HPDE6-E6E7 (cell line): ENCODE measurements around the gene SNAPC2.
"Not testable (repeated sequence)": the region's sequence is repeated elsewhere in the genome, so short reads cannot be mapped to it uniquely, and the experiment has no call there.

Source experiments
- DNase-seq: peaks from one replicate; pipeline ENCODE4 v3.0.0; 2011; ENCODE audit warnings: missing footprints; ENCODE audit errors: extremely low spot score

Gene SNAPC2

DNA sequence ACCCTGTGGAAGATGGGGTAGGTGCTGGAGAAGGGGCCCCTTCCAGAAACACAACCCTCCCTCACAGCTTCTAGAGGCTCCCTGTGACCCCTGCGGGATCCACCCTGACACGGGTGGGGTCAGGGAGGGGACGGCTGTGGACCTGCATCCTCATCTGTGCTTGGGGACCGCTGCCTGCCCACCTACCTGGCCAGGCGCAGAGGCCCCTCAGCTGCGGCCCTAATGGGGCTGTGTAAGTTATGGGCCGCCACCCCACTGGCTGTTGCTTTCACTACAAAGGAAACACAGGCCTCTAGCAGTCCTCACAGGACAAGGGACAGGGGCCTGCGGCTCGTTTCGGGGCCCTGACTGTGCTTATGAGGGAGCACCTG, 12.8 kb downstream of the SNAPC2 start:
- DNase-seq: no peak

DNA sequence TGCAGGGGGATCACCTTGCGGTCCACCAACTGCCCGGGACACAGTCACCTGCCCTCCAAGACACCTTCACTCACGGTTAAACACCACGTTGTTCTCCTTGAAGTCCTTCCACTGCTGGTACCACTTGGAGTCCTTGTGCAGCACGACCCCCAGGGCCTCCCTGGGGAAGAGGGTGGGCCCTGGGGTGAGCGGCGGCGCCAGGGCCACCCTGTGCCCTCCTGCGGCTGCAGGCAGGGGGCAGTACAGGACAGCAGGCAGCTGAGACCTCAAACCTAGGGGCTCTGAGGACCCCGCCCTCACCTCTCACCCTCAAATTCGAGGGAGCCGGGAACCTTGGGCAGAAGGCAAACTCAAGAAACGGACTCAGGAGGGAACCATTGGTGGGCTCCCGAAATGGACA, 13.3 kb downstream of the SNAPC2 start:
- no peak for DNase-seq

DNA sequence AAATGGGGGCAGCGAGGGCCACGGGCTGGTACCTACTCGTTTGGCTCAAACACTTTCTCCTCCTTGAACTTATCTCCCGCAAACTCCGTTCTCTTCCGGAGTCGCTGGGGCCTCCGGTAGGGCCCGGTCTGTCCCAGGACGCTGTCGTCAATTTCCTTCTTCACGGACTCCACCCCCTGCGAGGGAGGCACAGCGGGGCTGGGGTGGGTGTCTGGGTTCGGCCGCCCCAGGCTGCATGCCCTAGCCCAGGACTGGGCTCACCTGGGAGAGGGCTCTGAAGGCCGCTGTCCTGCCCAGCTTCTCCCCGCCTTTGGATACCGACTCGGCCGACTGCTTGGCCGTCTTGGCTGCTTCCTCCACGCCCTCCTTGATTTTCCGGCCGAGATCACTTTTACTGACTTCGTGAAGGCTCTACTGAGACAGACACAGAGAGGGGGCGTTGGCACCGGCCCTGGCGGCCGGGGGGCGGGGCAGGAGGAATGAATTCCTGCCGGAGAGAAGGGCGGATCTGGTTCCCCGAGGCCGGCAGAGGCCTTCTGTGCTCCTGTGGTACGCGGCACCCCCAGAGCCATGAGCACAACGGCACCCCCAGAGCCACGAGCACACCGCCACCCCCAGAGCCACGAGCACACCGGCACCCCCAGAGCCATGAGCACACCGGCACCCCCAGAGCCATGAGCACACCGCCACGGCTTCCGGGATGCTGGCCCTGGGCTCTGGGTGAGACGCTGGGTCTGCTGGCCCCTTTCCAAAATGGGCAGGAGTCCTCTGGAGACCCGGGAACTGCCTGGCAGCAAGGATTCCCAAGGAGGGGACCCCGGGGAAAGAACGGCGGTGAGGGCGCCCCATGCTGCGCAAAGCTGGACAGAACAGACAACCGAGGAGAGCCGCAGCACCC, 13.9 kb downstream of the SNAPC2 start:
- DNase-seq: no peak

DNA sequence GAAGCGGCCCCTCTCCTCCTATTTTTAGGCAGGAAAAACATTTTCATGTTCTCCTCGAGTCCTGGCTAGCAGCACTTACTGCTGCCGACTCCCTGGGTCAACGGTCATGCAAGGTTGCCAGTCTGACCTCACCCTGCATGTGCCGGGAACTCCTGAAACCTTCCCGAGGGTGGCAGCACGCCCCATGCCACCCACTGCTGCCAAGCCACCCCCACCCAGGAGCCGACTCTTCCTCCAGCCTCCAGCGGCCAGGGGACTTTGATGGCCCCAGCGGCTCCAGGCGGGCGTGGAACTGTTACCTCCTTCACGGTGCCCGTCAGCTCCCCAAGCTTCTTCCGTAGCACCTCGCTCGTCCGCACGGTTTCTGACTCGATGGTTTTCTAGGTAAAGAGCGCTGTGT, 14.6 kb downstream of the SNAPC2 start:
- DNase-seq: no peak

DNA sequence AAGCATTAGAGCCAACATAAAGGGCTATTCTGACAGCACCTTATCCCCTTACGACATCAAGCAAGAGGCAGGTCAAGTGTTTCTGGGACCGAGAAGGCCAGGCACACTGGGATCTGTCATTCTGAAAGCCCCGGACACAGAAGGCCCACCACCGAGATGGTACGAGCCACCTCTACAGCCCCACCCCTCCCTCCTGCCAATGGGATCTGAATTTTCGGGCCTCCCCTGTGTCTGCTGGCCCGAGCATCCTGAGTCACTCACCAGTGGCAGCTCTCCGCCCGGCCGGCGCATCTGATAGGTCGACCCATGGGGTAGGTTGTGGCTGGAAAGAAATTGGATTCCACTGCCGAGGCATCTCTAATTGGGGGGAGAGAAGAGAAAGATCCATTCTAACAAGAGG, 20.7 kb downstream of the SNAPC2 start:
- DNase-seq: no peak

DNA sequence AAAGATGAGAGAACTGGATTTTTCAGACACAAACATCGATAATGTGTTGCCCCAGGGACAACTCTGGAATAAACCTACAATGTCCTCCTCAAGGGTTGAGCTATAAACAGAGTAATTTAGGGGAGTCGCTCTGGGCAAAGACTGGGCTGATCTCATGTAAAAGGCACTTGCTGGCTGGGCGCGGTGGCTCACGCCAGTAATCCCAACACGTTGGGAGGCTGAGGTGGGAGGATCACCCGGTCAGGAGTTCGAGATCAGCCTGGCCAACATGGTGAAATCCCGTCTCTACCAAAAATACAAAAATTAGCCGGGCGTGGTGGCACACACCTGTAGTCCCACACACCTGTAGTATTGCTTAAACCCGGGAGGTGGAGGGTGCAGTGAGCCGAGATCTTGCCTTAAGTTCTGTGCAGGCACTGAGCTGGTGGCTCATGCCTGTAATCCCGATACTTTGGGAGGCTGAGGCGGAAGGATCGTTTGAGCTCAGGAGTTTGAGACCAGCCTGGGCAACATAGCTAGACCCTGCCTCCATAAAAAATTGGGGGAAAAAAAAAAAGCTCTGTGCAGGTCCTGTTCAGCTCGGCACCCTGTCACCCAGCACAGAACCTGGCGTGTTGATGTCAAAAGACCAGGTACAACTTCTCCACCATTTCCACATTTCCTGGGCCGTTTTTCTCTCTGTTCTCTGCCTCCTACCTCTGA, 21.9 kb downstream of the SNAPC2 start:
- no peak for DNase-seq

DNA sequence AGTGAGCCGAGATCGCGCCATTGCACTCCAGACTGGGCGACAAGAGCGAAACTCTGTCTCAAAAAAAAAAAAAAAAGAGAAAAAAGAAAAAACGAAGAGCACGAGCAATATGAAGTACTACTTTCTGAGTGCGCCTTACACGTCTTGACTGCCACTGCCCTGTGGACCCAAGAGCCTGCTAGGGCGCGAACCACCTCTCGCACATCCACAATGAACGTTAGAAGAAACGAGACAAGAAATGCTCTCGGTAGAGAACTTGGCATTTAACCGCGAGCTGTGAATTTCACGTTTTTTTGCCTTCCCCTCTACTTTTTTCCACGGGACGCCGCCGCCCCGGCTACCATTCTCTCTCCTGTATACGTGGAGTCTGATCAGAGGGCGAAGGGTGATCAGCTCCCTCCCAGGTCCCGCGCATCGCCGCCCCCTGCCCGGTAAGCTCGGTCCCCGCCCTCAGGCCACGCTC, 22.9 kb downstream of the SNAPC2 start:
- DNase-seq: no peak

DNA sequence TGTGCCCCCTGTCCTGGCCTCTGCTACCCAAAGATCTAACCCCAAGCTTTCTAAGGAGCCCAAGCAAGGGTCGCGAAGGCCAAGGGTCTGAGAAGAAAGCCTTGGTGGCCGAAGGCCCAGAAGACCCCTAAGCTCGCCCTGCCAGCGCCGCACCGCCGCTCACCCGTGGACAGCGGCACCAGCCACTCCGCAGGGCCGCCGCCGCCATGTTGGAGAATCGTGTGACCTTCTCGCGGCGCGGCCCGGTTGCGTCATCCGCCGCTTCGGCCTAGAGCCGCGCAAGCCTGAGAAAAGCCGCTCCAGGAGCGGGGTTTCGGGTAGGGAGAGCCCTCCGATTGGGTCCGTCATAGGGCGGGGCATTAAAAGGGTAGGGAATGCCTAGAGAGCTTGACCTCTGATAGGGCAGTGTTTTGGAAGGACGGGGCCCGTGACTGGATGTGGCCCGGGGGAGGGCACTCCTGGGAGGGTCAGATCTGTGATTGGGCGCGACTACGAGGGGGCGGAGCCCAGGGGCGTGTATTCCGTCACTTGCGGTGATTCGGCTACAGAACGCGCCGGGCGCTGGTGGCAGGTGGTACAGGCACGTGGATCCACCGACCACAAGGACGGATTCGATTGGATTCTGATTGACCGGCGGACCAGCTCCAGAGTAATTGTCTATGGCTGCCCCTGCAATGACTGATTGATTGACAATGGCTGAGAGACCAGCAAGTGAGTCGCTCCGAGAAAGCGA, 23.5 kb downstream of the SNAPC2 start, which contains the start of gene TIMM44:
Gene TIMM44 (minus strand): TSS at position 223 of the 733 bp plus-strand sequence. CDS start 15 bp downstream, at position 208.
- DNase-seq: peak; percentile 99

DNA sequence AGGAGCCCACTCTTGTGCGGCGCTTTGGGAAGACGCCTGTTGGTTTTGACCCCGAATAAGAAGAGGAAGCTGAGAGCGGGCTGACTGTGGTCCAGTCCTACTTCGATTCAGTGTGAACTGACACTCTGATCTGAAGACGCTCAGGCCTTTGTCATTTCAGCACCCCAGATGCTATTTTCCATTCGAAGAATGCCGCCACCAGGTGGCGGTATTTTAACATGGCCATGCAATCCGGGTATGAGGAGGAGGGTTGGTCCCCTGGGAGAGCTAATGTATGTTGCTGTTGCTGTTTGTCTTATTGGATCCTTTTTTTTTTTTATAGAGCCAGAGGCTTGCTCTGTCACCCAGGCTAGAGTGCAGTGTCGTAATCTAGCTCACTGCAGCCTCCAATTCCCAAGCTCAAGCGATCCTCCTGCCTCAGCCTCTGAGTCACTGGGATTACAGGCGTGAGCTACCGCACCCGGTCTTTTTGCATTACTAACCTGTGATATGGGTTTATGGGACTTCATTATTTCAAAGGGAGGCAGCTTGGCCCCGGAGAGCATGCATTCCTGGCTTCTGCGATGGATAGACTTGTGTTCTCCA, 24.1 kb downstream of the SNAPC2 start:
- DNase-seq: peak; percentile 83

DNA sequence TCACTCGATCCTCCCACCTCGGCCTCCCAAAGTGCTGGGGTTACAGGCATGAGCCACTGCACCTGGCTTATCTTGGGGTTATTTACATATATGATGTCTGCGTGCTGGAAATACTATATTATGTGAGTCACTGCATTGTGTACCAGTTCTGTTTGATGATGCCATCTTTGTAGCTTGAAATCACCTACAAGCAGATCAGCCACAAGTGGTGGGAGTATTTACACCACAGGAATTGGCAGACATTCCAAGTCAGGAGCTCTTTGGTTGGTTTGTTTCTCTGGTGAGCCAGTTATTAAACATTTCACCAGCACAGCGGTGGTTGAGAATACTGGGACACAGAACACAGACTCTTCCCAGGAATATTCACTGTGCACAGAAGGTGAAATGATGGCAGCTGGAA, 27.8 kb downstream of the SNAPC2 start:
- DNase-seq: no peak

DNA sequence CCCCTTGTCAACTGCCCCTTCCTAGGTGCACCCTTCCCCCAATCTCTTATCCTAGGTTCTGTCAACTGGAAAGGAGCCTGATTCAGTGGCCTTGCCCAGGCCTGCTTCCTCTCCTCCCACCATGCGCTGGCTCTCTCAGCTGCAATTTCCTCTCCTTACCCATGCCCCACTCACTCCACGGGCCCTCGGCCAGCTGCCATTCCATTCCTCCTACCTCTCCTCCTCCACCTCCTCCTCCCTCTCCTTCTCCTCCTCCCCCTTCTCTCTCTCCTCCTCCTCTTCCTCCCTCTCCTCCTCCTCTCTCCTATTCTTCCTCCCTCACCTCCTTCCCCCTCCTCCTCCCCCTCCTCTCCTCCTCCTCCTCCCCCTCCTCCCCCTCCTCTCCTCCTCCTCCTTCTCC, 32.9 kb downstream of the SNAPC2 start:
- DNase-seq: peak; percentile 33

DNA sequence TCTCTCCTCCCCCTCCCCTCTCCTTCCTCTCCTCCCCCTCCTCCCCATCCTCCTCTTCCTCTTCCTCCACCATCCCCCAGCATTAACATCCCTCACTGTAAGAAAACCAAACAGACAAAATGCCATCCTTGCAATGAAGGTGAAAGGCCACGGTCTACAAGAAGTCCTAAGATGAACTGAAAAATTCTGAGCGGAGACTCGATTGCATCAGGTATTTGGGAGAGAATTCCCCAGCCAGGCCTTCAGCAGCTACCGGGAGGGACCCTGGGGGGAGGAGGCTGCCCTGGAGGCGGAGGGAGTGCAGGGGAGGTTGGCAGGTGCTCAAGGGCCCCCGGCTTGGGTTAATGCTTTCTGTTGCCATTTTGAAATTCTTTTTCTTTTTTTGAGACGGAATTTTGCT, 33.4 kb downstream of the SNAPC2 start:
- DNase-seq: no peak

DNA sequence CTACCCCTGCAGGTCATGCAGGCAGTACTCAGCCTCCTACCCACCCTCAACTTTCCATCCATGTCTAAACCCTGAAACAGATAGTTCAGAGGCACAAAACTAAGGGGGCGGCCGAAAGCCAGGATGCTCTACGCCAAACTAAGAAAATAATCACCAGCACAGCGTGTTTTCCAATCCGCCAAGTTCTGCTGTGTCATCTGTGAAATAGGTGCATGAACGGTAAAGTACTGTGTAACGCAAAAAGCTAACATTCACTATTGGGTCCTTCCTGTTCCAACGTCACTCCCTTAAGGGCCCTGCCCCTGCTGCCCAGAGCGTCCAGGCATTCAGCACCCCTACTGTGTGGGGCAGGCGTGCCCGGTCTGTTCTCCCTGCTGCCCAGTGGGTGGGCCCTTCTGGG, 35.6 kb downstream of the SNAPC2 start:
- DNase-seq: no peak

DNA sequence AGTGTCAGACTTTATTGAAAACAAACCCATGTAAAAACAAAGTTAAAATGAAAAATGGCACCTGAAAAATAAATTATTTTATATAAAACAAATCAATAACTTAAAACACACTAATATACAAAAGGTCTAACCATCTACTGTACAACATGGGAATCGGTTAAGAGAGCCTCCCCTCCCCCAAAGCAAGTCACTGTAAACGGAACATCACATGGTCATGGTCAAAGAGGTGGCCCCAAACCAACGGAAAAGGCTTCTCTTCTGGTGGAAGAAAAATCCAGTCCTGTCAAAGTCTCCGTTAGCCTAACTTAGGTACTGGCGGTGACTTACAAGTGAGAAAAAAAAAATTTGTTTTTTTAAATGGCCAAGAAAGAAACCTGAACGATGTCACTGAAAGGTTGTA, 39.1 kb downstream of the SNAPC2 start:
- DNase-seq: no peak

DNA sequence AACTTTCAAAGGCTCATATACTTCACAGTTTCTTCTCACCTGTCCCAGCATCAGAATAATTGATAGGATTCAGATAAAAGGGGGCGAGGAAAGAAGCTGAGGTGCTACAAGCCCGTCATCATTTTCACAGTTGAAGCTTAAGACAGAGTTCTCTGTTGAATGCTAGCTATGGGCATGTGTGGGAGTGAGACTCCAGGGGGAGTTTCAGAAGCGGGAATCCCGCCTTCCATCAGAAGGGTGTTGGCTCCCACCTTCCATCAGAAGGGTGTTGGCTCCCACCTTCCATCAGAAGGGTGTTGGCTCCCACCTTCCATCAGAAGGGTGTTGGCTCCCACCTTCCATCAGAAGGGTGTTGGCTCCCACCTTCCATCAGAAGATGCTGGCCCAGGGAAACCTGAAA, 40.9 kb downstream of the SNAPC2 start:
- DNase-seq: not testable (repeated sequence)

DNA sequence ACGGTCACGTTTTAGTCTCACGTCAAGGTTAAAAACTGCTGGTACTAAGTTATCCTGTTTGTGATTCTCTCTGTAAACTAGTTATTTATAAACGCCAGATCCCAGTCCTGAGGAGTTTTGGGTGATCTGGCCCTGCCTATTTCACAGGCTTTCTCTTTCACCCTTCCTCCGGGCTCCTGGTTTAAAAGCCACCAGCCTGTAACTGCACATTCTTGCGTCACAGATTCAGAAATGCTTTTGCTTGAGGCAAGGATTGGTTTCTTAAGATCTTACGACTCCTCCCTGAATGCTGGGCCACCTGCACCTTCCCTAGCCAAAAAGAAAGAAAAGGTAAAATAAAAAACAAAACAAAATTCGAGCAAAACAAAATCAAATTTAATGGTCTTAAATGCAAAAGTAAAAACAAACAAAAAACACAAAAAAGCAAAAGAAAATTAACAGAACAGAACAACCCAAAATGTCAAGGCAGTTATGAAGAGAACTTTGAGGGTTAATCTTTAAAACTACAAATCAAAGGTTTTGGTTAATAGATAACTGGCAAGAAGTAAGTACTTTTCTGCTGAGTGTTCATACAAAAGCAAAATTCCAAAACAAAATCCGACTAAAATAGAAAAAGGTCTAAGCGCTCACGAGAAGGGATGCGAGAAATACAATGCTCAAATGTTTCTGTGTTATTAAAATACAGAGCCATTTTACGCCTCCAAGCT, 41.9 kb downstream of the SNAPC2 start:
- DNase-seq: no peak

DNA sequence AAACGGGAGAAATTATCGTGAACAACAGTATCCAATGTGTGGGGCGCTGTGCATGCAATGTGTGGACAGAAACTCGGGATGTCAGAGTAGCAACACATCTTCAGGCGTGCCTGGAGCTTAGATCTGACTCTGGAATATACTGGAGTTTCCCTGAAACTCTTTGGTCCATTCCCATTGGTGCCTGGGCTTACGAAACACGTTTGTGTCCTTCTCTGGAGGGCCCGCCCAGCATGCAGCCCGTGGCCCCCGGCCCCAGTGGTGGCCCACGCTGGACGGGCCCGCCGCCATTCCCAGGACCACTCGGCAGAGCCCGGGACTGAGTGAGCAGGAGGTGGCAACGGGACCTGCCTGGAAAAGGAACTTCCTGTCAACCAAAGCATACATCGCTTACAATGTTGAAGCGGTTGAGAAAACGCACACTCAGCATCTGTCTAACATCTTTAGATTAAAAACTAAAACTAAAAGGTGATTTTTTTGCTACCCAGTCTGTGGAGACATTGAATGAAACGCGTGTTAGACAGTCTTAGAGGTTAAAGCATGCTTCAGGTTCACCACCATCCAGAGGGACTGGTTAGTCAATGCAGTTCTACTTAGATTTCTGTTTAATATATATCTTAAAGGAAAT, 42.6 kb downstream of the SNAPC2 start:
- no peak for DNase-seq

DNA sequence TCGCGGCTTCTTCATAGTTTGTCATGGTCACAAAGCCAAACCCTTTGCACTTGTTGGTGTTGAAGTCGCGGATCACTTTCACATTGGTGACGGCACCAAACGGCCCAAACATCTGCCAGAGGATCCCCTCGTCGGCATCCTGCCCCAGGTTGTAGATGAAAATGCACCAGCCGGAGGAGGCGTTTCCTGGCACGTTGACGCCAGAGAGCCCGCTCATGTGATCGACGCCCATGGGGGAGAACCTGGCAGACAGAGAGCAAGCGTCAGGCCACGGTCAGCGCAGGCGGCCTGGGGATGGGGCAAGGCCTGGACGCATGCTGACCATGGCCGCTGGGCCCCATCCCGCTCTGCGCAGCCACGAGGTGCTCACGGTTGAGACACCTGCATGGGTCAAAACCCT, 43.4 kb downstream of the SNAPC2 start:
- DNase-seq: no peak

DNA sequence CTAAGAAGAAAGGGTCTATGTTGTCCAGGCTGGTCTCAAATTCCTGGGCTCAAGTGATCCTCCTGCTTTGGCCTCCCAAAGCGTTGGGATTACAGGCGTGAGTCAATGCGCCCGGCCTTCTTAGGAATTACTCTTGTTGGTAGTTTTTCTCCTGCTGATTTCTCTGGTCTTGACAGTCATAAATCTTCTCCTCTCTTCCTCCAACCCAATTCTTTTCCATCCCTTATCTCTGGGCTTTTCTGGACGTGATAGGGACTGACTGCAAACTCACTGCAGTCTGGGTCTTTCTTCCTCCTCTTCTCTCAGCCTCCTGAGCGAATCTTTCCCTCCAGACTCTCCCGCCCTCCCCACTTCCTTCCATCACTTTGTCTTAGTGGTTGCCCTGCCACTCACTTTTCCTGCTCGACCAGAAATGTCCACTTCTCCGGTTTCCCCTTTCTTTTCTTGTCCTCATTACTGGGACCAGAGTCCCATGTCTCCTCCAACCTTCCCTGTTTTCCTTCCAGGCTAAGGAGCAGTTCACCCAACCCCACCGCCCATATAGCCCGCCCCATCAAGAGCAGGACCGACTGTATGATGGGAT, 45.2 kb downstream of the SNAPC2 start:
- no peak for DNase-seq

DNA sequence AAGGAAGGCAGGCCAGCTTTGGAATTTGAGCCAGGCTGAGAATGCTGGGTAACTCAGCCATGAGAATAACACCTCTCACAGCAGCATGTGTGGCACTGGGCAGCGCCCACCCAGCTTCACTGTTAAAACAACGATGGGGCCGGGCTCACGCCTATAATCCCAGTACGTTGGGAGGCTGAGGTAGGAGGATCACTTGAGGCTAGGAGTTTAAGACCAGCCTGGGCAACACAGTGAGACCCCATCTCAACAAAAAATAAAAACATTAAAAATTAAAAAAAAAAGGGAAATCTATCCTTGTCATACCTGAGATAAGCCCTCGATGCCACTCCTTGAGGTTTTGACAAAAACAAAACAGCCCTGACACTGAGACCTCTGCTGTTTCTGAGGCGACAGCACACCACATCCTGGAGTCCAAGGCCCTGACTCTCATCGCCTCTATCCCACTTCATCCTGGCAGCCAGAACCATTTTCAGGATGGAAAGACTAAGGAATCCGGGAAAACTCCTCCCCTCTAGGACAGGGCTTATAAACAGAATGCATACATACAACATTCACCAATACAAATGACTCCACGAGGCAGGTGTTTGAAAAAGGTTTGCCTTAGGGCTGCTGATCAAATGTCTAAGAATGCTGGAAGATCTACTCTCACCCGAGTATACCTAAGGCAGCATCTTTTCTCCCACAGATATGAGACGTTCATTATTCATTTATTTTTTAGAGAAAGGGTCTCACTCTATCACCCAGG, 46.0 kb downstream of the SNAPC2 start:
- no peak for DNase-seq
